CD14-positive monocyte (primary cell): ENCODE data around the gene NKAIN2. TPM values are rescaled to one million over a fixed set of nuclear protein-coding genes. Genes with fewer than 3 reads are reported as not detected.
"Not testable (repeated sequence)": the region's sequence is repeated elsewhere in the genome, so short reads cannot be mapped to it uniquely, and the experiment has no call there.

Source experiments
- DNase-seq, 3 donors: peaks; one replicate each; pipeline ENCODE4 v3.0.0-alpha.2; 2011 to 2022
- H2AFZ ChIP-seq: 2 replicates; pipeline ENCODE4 v1.6.0; 2012; ENCODE audit warnings: mild to moderate bottlenecking, low read depth, low read length, inconsistent platforms; ENCODE audit not compliant: insufficient read depth, poor library complexity, severe bottlenecking
- H3K27ac ChIP-seq, 2 donors: 1 replicate in 1 of 2; 2 replicates in 1 of 2; pipeline ENCODE4 v1.5.1; 2012 to 2013; ENCODE audit warnings: low read length in 2 of 2, control low read depth in 1 of 2, inconsistent platforms in 1 of 2, low read depth in 1 of 2, mild to moderate bottlenecking in 1 of 2
- H3K27me3 ChIP-seq, 2 donors: one replicate each; pipeline versions ENCODE4 v1.6.0 to v1.6.1; 2011 to 2013; ENCODE audit warnings: low read length in 2 of 2; ENCODE audit not compliant: control insufficient read depth in 2 of 2, insufficient read depth in 2 of 2
- H3K36me3 ChIP-seq, 2 donors: replicated peaks in 1 of 2; 1 replicate in 1 of 2; 2 replicates in 1 of 2; pipeline versions ENCODE4 v1.5.1 to v1.6.1; 2012 to 2013; ENCODE audit warnings: low read length in 2 of 2, control low read depth in 1 of 2, inconsistent platforms in 1 of 2, mild to moderate bottlenecking in 1 of 2; ENCODE audit not compliant: insufficient read depth in 2 of 2, control insufficient read depth in 1 of 2
- H3K4me1 ChIP-seq, 2 donors: 1 replicate in 1 of 2; 2 replicates in 1 of 2; pipeline versions ENCODE4 v1.5.1 to v1.6.1; 2012 to 2013; ENCODE audit warnings: low read length in 2 of 2, control low read depth in 1 of 2, inconsistent platforms in 1 of 2, mild to moderate bottlenecking in 1 of 2, moderate library complexity in 1 of 2; ENCODE audit not compliant: insufficient read depth in 2 of 2, control insufficient read depth in 1 of 2
- H3K4me2 ChIP-seq: replicated peaks from 2 replicates; pipeline ENCODE3; 2012; ENCODE audit warnings: low read length, moderate library complexity, mild to moderate bottlenecking; ENCODE audit not compliant: poor library complexity, severe bottlenecking; ENCODE audit errors: extremely low read depth
- H3K4me3 ChIP-seq, 3 experiments: fragments of 200-600 bp in 1 of 3; sonication (generic) in 1 of 3; replicated peaks in 1 of 3; 1 replicate in 2 of 3; 2 replicates in 1 of 3; pipeline ENCODE4 v1.5.1; 2011 to 2013; ENCODE audit warnings: low read length in 3 of 3, mild to moderate bottlenecking in 3 of 3, control low read depth in 2 of 3, low read depth in 2 of 3, inconsistent platforms in 1 of 3, moderate library complexity in 1 of 3
- H3K79me2 ChIP-seq: 2 replicates; pipeline ENCODE4 v1.6.0; 2012; ENCODE audit warnings: mild to moderate bottlenecking, control low read depth, inconsistent platforms, low read length, moderate library complexity; ENCODE audit not compliant: insufficient read depth
- H3K9ac ChIP-seq: 2 replicates; pipeline ENCODE4 v1.6.0; 2017; ENCODE audit warnings: low read length, mild to moderate bottlenecking; ENCODE audit not compliant: insufficient read depth, poor library complexity, severe bottlenecking
- H3K9me3 ChIP-seq, 2 donors: replicated peaks in 1 of 2; 1 replicate in 1 of 2; 2 replicates in 1 of 2; pipeline versions ENCODE4 v1.5.1 to v1.6.1; 2012 to 2013; ENCODE audit warnings: low read length in 2 of 2, control low read depth in 1 of 2; ENCODE audit not compliant: control insufficient read depth in 1 of 2, insufficient read depth in 1 of 2
- H4K20me1 ChIP-seq: 2 replicates; pipeline ENCODE4 v1.6.0; 2012; ENCODE audit warnings: mild to moderate bottlenecking, low read length, control low read depth, moderate library complexity; ENCODE audit not compliant: insufficient read depth
- H3K27ac Mint-ChIP-seq, 7 donors: one replicate each; pipeline ENCODE4 v1.8.0; 2020; ENCODE audit warnings: mild to moderate bottlenecking in 7 of 7, mixed read lengths in 7 of 7, moderate library complexity in 6 of 7, inconsistent platforms in 2 of 7
- H3K27me3 Mint-ChIP-seq, 3 donors: one replicate each; pipeline ENCODE4 v1.8.0; 2021 to 2022; ENCODE audit warnings: low read depth in 3 of 3, mild to moderate bottlenecking in 3 of 3, mixed read lengths in 3 of 3, moderate library complexity in 3 of 3, inconsistent platforms in 1 of 3
- H3K36me3 Mint-ChIP-seq, 2 donors: one replicate each; pipeline ENCODE4 v1.8.0; 2020; ENCODE audit warnings: mixed read lengths in 2 of 2, inconsistent platforms in 1 of 2, mild to moderate bottlenecking in 1 of 2
- H3K4me1 Mint-ChIP-seq: one replicate; pipeline ENCODE4 v1.8.0; 2020; ENCODE audit warnings: mild to moderate bottlenecking, mixed read lengths
- H3K4me3 Mint-ChIP-seq, 2 donors: one replicate each; pipeline ENCODE4 v1.8.0; 2020; ENCODE audit warnings: mild to moderate bottlenecking in 2 of 2, mixed read lengths in 2 of 2, moderate library complexity in 1 of 2
- H3K9me3 Mint-ChIP-seq, 7 donors: one replicate each; pipeline ENCODE4 v1.8.0; 2020 to 2022; ENCODE audit warnings: mixed read lengths in 7 of 7, mild to moderate bottlenecking in 6 of 7, moderate library complexity in 6 of 7, inconsistent platforms in 2 of 7
- WGBS: methylation state at CpG from one replicate; pipeline ENCODE4 v1.1.5; 2013; ENCODE audit warnings: missing lambda C conversion rate; ENCODE audit not compliant: insufficient coverage; 5-methylcytosine and 5-hydroxymethylcytosine counted together
- intact Hi-C, 2 donors: fragments of 100-400 bp; cut with micrococcal nuclease; formaldehyde crosslinking; loops; one replicate each; pipeline versions ENCODE4 v1.15.0 to v1.15.1; 2023
- polyA plus RNA-seq, 3 donors: library from polyadenylated mRNA; depleted of rRNA in 1 of 3; unstranded in 2 of 3; stranded (reverse) in 1 of 3; fragments of 300-500 nt in 2 of 3; fragments of >200 nt in 1 of 3; fragmentation: Illumina TruSeq in 2 of 3; gene quantifications; 1 replicate in 2 of 3; 2 replicates in 1 of 3; pipeline ENCODE4 v1.2.3, GENCODE V29; 2012 to 2021
- TF ChIP-seq, protein P1 (sequence below): fragments of 200-600 bp; IDR thresholded peaks from one replicate; pipeline ENCODE4 v1.8.0; 2022; ENCODE audit warnings: antibody characterized with exemption, mild to moderate bottlenecking

NKAIN2 gene
- polyA plus RNA-seq, 3 donors, result not detected

DNA sequence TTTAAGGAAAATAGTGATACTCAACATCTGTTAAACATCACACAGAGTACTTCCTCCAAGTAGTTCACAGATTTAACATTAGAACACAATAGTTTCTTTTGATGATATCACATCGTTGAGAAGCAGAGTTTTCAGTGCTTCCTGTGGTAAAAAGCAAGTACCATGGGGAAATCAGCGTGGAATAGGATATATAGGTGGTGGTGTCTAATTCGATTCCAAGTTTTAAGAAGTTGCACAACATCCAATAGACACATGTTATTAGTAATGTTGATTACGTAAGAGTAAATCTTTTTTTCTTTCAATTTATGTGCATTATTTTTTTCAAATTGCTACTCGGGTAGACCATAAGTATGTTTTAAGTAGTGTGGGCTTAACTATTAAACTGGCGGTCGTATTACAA lies 360.7 kb downstream of the NKAIN2 start:
- Mint-ChIP-seq H3K36me3 (no peaks in the 10 kb centered on the region), H3K27ac (no peak overlapping the region), H3K27me3 (no peaks in the 10 kb centered on the region), H3K9me3 (peaks cover 0 to 4% (median 0%) of the 10 kb centered on the region in 7 donors), H3K4me1 (no peaks in the 10 kb centered on the region), H3K4me3 (no peak overlapping the region)
- Histone ChIP-seq H3K4me3 (no peak overlapping the region), H3K27ac (no peak overlapping the region), H3K4me1 (no peaks in the 10 kb centered on the region), H3K79me2 (no peaks in the 10 kb centered on the region), H3K4me2 (no peak overlapping the region), H2AFZ (no peak overlapping the region), H3K27me3 (no peaks in the 10 kb centered on the region), H3K36me3 (no peaks in the 10 kb centered on the region), H4K20me1 (no peaks in the 10 kb centered on the region), H3K9me3 (no peaks in the 10 kb centered on the region), H3K9ac (no peak overlapping the region)
- intact Hi-C loops, result no loop called here
- DNase-seq, result no peak
- TF ChIP-seq, protein P1, sequence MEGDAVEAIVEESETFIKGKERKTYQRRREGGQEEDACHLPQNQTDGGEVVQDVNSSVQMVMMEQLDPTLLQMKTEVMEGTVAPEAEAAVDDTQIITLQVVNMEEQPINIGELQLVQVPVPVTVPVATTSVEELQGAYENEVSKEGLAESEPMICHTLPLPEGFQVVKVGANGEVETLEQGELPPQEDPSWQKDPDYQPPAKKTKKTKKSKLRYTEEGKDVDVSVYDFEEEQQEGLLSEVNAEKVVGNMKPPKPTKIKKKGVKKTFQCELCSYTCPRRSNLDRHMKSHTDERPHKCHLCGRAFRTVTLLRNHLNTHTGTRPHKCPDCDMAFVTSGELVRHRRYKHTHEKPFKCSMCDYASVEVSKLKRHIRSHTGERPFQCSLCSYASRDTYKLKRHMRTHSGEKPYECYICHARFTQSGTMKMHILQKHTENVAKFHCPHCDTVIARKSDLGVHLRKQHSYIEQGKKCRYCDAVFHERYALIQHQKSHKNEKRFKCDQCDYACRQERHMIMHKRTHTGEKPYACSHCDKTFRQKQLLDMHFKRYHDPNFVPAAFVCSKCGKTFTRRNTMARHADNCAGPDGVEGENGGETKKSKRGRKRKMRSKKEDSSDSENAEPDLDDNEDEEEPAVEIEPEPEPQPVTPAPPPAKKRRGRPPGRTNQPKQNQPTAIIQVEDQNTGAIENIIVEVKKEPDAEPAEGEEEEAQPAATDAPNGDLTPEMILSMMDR, result no peak
- 82% methylated on average over 3 of the region's 7 CpGs for WGBS

DNA sequence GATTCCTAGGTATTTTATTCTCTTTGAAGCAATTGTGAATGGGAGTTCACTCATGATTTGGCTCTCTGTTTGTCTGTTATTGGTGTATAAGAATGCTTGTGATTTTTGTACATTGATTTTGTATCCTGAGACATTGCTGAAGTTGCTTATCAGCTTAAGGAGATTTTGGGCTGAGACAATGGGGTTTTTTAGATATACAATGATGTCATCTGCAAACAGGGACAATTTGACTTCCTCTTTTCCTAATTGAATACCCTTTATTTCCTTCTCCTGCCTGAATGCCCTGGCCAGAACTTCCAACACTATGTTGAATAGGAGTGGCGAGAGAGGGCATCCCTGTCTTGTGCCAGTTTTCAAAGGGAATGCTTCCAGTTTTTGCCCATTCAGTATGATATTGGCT lies 363.6 kb downstream of the NKAIN2 start:
- intact Hi-C loops, H3K4me3 Mint-ChIP-seq, H3K36me3 ChIP-seq, H4K20me1 ChIP-seq, H3K27me3 Mint-ChIP-seq, H3K4me1 ChIP-seq, H3K36me3 Mint-ChIP-seq, H3K4me2 ChIP-seq, H3K79me2 ChIP-seq, DNase-seq, H3K9me3 ChIP-seq, H3K9me3 Mint-ChIP-seq, H3K27me3 ChIP-seq, H3K4me3 ChIP-seq, H3K4me1 Mint-ChIP-seq, H3K9ac ChIP-seq, H3K27ac Mint-ChIP-seq, H2AFZ ChIP-seq, H3K27ac ChIP-seq: not testable (repeated sequence)
- no CpG with 5 or more reads among the region's 1 CpG for WGBS
